Effector memory CD4-positive, alpha-beta T cell (primary cell): ENCODE measurements around the gene HOXB6.

Source experiments
- DNase-seq, 3 donors: peaks; one replicate each; pipeline ENCODE4 v3.0.0-alpha.2; 2020
- H3K27ac ChIP-seq: 2 replicates; pipeline ENCODE4 v1.7.0; 2013; ENCODE audit warnings: mild to moderate bottlenecking, low read length, moderate library complexity; ENCODE audit not compliant: insufficient read depth, poor library complexity, severe bottlenecking
- H3K27me3 ChIP-seq: replicated peaks from 2 replicates; pipeline ENCODE4 v1.7.0; 2013; ENCODE audit warnings: mild to moderate bottlenecking, low read length; ENCODE audit not compliant: insufficient read depth, control insufficient read depth, poor library complexity, severe bottlenecking
- H3K36me3 ChIP-seq: 2 replicates; pipeline ENCODE4 v1.7.0; 2013; ENCODE audit warnings: mild to moderate bottlenecking, low read length, moderate library complexity; ENCODE audit not compliant: control insufficient read depth, insufficient read depth
- H3K4me1 ChIP-seq: 2 replicates; pipeline ENCODE4 v1.7.0; 2013; ENCODE audit warnings: low read length, mild to moderate bottlenecking; ENCODE audit not compliant: control insufficient read depth, insufficient read depth, poor library complexity, severe bottlenecking
- H3K4me3 ChIP-seq: 2 replicates; pipeline ENCODE4 v1.7.0; 2013; ENCODE audit warnings: low read length, low read depth, mild to moderate bottlenecking; ENCODE audit not compliant: insufficient read depth, poor library complexity, severe bottlenecking
- H3K9me3 ChIP-seq: 2 replicates; pipeline ENCODE4 v1.7.0; 2013; ENCODE audit warnings: mild to moderate bottlenecking, low read length, moderate library complexity; ENCODE audit not compliant: control insufficient read depth

Gene HOXB6

DNA sequence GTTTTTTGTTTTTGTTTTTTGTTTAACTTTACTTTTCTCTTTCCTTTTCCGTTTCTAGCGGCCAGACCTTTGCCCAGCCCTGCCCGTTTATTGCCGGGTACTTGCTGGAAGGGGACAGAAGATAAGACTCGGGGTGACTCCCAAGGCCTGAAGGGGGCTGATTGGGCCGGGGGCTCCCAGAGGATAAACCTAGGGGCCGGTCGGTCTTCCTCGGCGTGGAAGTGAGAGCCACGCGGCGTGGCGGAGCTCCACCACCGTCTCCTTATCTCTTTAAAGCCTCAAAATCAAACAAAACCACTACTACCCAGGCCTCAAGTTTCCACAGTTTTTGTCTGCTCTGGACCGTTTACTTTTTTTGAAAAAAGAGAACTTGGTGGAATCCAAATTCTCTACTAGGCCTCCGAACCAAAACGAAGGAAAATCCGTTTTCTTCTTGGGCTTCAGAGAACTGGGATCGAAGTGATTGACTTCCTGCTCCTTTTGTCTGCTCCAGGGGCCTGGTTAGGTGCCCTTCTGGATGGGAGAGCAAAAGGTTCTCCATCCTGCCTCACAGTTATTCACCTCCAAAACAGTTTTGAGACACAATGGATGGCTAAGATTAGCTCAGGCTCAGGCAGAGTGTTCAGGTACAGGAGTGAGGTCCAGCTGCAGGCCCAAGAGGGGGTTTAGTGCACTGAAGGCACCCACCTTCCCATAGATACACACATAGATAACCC lies 29.9 kb upstream of the HOXB6 start:
- Histone ChIP-seq H3K4me3 (no peak overlapping the region), H3K4me1 (peaks cover 8% of the 10 kb centered on the region), H3K36me3 (no peaks in the 10 kb centered on the region), H3K27ac (no peak overlapping the region), H3K9me3 (no peaks in the 10 kb centered on the region), H3K27me3 (peaks cover 81% of the 10 kb centered on the region)
- DNase-seq = no peak

DNA sequence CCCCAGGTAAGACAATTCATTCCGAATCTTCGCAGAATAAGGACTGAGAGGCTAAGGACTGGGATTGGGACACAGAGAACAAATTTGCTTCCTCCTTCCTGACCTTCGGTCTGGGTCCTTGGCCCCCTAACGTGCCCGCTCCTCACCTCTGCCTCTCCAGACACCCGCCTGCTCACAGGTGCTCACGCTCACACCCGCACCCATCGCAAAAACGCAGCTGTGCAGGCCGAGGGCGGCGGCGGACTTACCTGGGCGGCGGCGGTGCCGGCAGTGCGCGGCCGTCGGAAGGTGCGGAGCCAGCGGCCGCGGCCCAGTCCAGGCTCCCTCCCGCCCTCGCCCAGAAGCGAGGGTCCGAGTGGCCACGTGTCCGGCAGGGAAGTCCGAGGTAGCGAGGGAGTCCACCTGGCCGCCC lies 28.5 kb upstream of the HOXB6 start:
- peaks cover 85% of the 10 kb centered on the region for H3K27me3 ChIP-seq

DNA sequence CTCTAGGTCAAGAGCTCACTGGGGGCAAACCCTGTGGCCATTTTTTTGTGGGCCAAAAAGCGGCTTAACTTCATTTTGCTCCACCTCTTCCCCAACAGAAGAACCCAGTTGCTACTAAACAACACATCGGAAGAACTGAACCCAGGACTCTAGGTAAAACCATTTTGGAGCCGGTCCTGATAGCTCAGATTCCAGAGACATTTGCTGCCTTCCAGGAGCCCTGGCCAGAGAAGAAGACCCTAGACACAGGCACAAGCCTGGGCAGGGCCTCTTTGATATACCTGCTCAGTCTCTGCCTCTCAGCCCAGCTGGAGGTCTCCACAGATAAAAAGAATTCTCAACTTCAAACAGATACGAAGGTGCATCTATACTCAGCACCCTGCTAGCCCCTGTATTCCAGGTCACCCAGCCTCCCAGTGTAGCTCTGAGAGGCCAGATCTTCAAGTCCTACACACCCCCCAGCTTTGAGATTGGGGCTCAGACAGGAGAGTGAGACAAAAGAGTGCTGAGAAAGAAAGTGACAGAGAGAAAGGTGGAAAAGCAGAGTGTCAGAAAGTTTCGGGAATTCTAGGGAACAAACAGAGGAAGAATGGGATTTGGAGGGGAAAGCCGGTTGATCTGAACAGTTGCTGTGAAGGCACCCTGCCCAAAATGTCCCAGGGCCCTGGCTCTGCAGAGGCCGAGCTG lies 27.9 kb upstream of the HOXB6 start:
- no peak for DNase-seq
- H3K27me3 ChIP-seq = peaks cover 85% of the 10 kb centered on the region

More for the DNA sequence above, 28.5 kb upstream of the HOXB6 start:
- H3K36me3 ChIP-seq = no peaks in the 10 kb centered on the region
- no peak for DNase-seq
- H3K4me1 ChIP-seq = peaks cover 8% of the 10 kb centered on the region
- no peak overlapping the region for H3K27ac ChIP-seq
- no peaks in the 10 kb centered on the region for H3K9me3 ChIP-seq
- no peak overlapping the region for H3K4me3 ChIP-seq

DNA sequence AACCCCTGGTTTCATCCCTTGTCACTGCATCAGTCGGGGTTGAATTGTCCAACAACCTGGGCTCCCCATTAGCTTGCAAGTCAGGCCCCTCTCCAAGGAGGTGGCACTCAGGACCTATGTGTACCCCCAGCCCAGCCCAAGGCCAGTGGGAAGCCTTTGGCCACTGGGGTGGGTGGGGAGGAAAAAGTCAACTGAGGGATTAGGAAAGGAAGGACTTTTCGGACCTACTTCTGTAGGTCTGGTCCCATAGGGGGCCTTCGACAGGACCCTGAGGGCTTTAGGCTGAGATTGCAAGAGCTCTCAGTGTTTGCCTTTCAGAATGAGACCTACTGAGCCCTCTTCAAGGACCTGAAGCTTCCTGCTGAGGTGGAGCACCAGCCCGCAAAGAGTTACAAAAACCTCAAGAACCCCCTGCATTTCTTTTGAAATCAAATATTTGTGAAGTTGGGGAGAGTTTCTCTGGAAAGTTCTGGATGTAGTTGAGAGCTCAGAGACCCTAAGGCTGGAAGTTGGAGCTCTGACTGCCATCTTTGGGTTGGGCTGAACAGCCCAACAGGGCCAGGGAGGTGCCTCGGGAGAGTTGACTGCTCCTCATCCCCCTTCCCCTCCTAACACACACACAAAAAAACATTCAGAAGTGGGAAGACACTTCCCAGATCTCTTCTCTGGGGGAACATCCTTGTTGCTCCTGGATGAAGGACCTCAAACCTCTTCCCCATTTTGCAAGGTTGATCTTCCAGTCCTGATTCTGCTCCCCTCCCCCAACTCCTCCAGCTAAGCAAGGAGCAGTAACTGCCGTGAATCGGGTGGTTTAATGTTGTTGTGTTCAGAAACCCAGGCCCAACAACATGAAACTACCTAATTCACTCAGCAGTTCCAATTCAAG lies 27.1 kb upstream of the HOXB6 start:
- Histone ChIP-seq H3K27me3 (peaks cover 85% of the 10 kb centered on the region), H3K4me1 (peaks cover 9% of the 10 kb centered on the region), H3K9me3 (no peaks in the 10 kb centered on the region), H3K4me3 (no peak overlapping the region), H3K27ac (no peak overlapping the region), H3K36me3 (no peaks in the 10 kb centered on the region)
- no peak for DNase-seq

More for the DNA sequence above, 27.9 kb upstream of the HOXB6 start:
- no peaks in the 10 kb centered on the region for H3K9me3 ChIP-seq
- no peak overlapping the region for H3K4me3 ChIP-seq
- H3K4me1 ChIP-seq = peaks cover 8% of the 10 kb centered on the region
- no peaks in the 10 kb centered on the region for H3K36me3 ChIP-seq
- H3K27ac ChIP-seq = no peak overlapping the region

DNA sequence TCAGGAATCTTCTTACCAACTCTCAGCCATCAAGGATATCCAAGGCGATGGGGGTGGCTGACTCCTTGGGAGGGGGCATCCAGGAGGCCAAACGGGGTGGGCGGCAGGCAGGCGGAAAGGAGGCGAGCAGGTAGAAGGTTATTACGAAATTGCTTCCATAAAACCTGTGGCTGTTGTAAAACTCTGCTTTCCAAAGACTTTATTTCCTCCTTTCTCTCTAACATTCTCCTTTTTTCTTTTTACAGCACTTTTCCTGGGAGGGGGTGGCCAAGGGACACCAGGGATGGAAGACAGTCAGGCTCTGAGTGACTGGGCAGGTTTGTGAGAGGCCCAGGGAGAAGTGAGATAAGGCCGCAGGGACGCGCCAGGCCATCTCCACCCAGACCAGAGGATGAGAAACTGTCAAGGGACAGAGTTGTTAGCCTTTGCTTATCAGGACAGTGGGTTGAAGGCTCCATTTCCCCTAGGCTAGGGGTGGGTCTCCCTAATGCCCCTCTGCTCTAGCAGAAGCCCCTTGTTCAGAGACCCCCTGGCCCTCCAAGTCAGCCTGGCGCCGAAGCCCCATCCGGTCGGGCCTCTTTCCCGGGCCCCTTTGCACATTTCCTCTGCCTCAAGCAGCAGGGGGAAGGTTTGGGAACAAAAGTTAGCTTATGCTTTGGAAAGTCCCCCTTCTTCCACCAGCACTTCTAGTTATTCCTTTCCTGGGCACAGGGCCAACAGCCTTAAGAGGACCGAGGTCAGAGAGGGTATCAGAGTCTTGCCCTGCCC lies 26.3 kb upstream of the HOXB6 start:
- Histone ChIP-seq H3K27ac (no peak overlapping the region), H3K4me3 (no peak overlapping the region), H3K27me3 (peaks cover 83% of the 10 kb centered on the region), H3K4me1 (peaks cover 8% of the 10 kb centered on the region), H3K36me3 (no peaks in the 10 kb centered on the region), H3K9me3 (no peaks in the 10 kb centered on the region)
- DNase-seq = no peak

DNA sequence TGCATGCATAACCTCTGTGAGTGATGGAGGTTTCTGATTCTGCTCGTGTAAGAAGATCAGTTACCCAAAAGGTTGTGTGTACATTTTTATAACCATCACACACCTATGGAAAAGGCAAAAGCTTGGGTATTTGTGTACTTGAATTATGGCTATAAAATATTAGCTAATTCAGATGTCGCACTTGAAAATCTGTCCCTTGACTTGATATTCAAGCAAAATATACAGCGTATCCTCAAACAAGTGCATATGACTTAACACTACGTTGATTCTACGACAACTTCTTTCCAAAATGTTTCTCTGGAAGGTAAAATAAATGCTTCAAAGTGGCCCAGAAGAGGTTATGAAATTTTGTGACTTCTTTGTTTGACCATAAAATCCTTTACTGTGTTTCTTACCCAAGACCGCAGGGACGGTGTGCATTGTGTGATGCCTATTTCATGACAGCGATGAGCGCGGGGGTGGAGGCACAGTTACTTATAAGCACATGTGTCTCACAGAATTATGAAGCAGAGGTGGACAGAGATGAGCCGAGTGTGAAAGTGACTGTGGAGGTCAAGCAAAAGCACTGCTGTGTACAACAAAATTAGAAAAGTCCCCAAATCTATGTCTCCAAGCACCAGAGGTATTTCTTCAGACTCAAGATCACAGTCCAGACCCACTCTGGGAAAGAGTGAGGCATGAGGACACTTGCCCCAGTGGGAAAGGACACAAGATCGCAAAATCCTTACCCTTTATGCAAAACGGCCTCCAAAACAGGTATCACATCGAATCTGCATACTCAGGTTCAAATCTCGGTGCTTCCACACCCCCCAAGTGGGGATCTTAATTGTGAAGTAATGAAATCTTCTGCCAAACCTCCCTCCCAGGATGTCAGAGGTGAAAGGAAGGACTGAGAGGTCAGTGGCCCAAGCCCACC lies 25.5 kb upstream of the HOXB6 start:
- no peaks in the 10 kb centered on the region for H3K9me3 ChIP-seq
- peaks cover 84% of the 10 kb centered on the region for H3K27me3 ChIP-seq
- no peak for DNase-seq
- no peak overlapping the region for H3K4me3 ChIP-seq
- no peak overlapping the region for H3K27ac ChIP-seq
- no peaks in the 10 kb centered on the region for H3K36me3 ChIP-seq
- peaks cover 17% of the 10 kb centered on the region for H3K4me1 ChIP-seq

DNA sequence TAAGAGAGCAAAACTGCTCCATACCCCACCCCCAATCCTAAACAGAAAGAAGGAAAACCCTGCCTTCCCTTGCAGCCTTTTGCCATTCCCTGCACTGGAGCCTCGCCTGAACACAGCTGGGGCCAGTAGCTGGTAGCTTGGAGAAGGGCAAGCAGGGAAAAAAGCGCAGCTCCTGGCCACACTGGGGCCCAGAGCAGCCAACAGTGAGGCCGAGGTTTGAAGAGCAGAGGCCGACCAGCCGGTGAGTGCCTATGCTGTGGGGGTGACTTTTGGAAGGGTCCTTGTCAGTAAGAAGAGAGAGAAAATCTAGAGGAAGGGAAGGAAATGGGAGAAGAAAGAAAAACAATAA lies 24.6 kb upstream of the HOXB6 start:
- no peak for DNase-seq
- no peak overlapping the region for H3K4me3 ChIP-seq
- H3K9me3 ChIP-seq = no peaks in the 10 kb centered on the region
- H3K27me3 ChIP-seq = peaks cover 84% of the 10 kb centered on the region
- H3K4me1 ChIP-seq = peaks cover 25% of the 10 kb centered on the region
- H3K27ac ChIP-seq = no peak overlapping the region
- no peaks in the 10 kb centered on the region for H3K36me3 ChIP-seq

DNA sequence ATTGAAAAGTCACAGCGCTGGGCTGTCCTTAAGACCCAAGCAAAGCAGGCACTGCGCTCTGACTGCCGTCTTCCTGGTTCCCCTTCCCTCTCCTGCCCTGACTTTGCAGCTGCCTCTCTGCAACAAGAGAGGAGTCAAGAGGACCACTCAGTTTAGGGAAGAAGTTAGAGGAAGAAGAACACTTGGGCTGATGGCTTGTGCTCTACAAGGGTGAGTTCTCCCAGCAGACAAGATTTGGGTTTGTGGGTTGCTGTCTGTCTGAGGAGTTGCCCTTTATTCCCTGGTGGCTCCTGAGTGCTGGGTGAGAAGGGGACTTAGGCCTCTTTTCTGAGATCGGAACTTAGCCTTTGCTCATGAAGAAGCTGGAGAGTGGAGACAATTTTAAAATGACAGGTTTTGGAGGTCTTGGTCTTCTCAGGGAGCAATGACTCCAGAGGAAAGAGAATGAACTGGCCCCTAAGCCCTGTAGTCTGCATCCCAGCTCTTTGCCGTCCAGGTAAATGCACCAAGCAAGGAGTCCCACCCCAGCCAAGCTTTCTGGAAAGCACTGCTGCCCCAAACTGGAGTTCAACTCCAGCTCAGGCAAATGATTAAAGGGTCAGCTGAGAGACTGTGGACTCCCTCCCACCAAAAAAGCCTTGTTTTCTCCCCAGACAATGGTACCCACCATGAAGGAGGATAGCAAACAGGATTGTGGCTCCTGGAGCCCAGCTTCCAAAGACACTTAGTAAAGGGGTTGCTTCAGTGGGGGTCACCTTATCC lies 24.0 kb upstream of the HOXB6 start:
- no peak overlapping the region for H3K4me3 ChIP-seq
- peaks cover 84% of the 10 kb centered on the region for H3K27me3 ChIP-seq
- H3K4me1 ChIP-seq = peaks cover 25% of the 10 kb centered on the region
- no peaks in the 10 kb centered on the region for H3K9me3 ChIP-seq
- no peaks in the 10 kb centered on the region for H3K36me3 ChIP-seq
- no peak overlapping the region for H3K27ac ChIP-seq
- DNase-seq = no peak
